SU-DHL-6 (cell line): ENCODE data around the gene HSDL2.

Experiments used
- CTCF ChIP-seq: fragments of 200-600 bp; sonication (generic); IDR thresholded peaks from one replicate; pipeline ENCODE4 v1.5.1; 2017; ENCODE audit warnings: antibody characterized with exemption, mild to moderate bottlenecking, low read length, moderate library complexity; ENCODE audit not compliant: insufficient read depth, poor library complexity, severe bottlenecking
- EZH2phosphoT487 ChIP-seq: fragments of 200-600 bp; sonication (generic), shearing (Covaris generic); conservative IDR thresholded peaks from 2 replicates; pipeline ENCODE4 v1.6.1; 2018; ENCODE audit warnings: mild to moderate bottlenecking, antibody characterized with exemption, low read length, moderate library complexity, mixed read lengths

GRCh38 chr9:112443200-112443599, 63.3 kb downstream of the HSDL2 start:
- TF ChIP-seq CTCF (peak; percentile 66), EZH2phosphoT487 (no peak)
